HEK293 (cell line): Measurements from ENCODE around the gene B4GALT1.
A peak's percentile ranks its signal among the peaks of the same experiment; 100 is the strongest.

Experiments
- BCL6B ChIP-seq: fragments of 450-650 bp; formaldehyde crosslinking; IDR thresholded peaks from 2 replicates; pipeline ENCODE4 v1.5.1; 2017; ENCODE audit warnings: missing biosample characterization, missing genetic modification characterization
- HOXD13 ChIP-seq: sonication (generic); formaldehyde crosslinking; IDR thresholded peaks from 2 replicates; pipeline ENCODE4 v1.8.0; 2022; ENCODE audit warnings: missing genetic modification reagents, borderline replicate concordance
- MZF1 ChIP-seq: fragments of 450-650 bp; formaldehyde crosslinking; IDR thresholded peaks from 2 replicates; pipeline ENCODE4 v1.5.1; 2017; ENCODE audit warnings: missing biosample characterization, missing genetic modification characterization, borderline replicate concordance
- PBX3 ChIP-seq: sonication (generic); formaldehyde crosslinking; IDR thresholded peaks from 2 replicates; pipeline ENCODE4 v1.8.1; 2022; ENCODE audit warnings: mild to moderate bottlenecking, moderate library complexity, missing genetic modification reagents
- PRDM10 ChIP-seq: fragments of 450-650 bp; formaldehyde crosslinking; IDR thresholded peaks from 2 replicates; pipeline ENCODE4 v1.5.1; 2016; ENCODE audit warnings: missing biosample characterization, missing genetic modification characterization
- SCRT2 ChIP-seq: fragments of 450-650 bp; formaldehyde crosslinking; IDR thresholded peaks from 2 replicates; pipeline ENCODE4 v1.5.1; 2016; ENCODE audit warnings: missing biosample characterization, missing genetic modification characterization
- SP3 ChIP-seq: fragments of 450-650 bp; formaldehyde crosslinking; IDR thresholded peaks from 2 replicates; pipeline ENCODE4 v1.5.1; 2016; ENCODE audit warnings: missing biosample characterization, missing genetic modification characterization
- TSHZ1 ChIP-seq: fragments of 450-650 bp; formaldehyde crosslinking; IDR thresholded peaks from 2 replicates; pipeline ENCODE4 v1.5.1; 2016; ENCODE audit warnings: missing biosample characterization, missing genetic modification characterization, borderline replicate concordance
- ZBTB8A ChIP-seq: fragments of 450-650 bp; formaldehyde crosslinking; IDR thresholded peaks from 2 replicates; pipeline ENCODE4 v1.5.1; 2016; ENCODE audit warnings: missing biosample characterization, missing genetic modification characterization
- ZNF18 ChIP-seq: fragments of 450-650 bp; formaldehyde crosslinking; IDR thresholded peaks from 2 replicates; pipeline ENCODE4 v1.5.1; 2016; ENCODE audit warnings: missing biosample characterization, missing genetic modification characterization
- ZNF248 ChIP-seq: fragments of 450-650 bp; formaldehyde crosslinking; IDR thresholded peaks from 2 replicates; pipeline ENCODE4 v1.5.1; 2017; ENCODE audit warnings: missing biosample characterization, missing genetic modification characterization
- ZNF335 ChIP-seq: fragments of 450-650 bp; formaldehyde crosslinking; conservative IDR thresholded peaks from 2 replicates; pipeline ENCODE4 v1.5.1; 2016; ENCODE audit warnings: missing biosample characterization, missing genetic modification characterization
- ZNF366 ChIP-seq: fragments of 450-650 bp; formaldehyde crosslinking; conservative IDR thresholded peaks from 2 replicates; pipeline ENCODE4 v1.5.1; 2016; ENCODE audit warnings: missing biosample characterization, missing genetic modification characterization
- ZNF37A ChIP-seq: fragments of 450-650 bp; IDR thresholded peaks from 2 replicates; pipeline ENCODE4 v1.5.1; 2018; ENCODE audit warnings: missing biosample characterization, missing genetic modification characterization
- ZNF404 ChIP-seq: fragments of 450-650 bp; formaldehyde crosslinking; IDR thresholded peaks from 2 replicates; pipeline ENCODE4 v1.5.1; 2017; ENCODE audit warnings: missing biosample characterization, missing genetic modification characterization
- ZNF473 ChIP-seq: fragments of 450-650 bp; formaldehyde crosslinking; IDR thresholded peaks from 2 replicates; pipeline ENCODE4 v1.5.1; 2017; ENCODE audit warnings: missing biosample characterization, missing genetic modification characterization
- ZNF529 ChIP-seq: fragments of 450-650 bp; formaldehyde crosslinking; IDR thresholded peaks from 2 replicates; pipeline ENCODE4 v1.5.1; 2017; ENCODE audit warnings: missing genetic modification characterization, missing biosample characterization; ENCODE audit not compliant: insufficient replicate concordance
- ZNF544 ChIP-seq: fragments of 450-650 bp; formaldehyde crosslinking; IDR thresholded peaks from 2 replicates; pipeline ENCODE4 v1.5.0; 2017; ENCODE audit warnings: missing biosample characterization, missing genetic modification characterization
- ZNF558 ChIP-seq: fragments of 450-650 bp; formaldehyde crosslinking; IDR thresholded peaks from 2 replicates; pipeline ENCODE4 v1.5.1; 2016; ENCODE audit warnings: missing biosample characterization, missing genetic modification characterization
- ZNF704 ChIP-seq: fragments of 450-650 bp; formaldehyde crosslinking; IDR thresholded peaks from 2 replicates; pipeline ENCODE4 v1.5.1; 2016; ENCODE audit warnings: missing biosample characterization, missing genetic modification characterization

Gene B4GALT1

GRCh38 chr9:33076046-33077004, 90.8 kb downstream of the B4GALT1 start, which contains the start of gene SMU1 (continued):
- peak; percentile 70; the same call in 1 of the 2 replicates for TF ChIP-seq ZNF335 (tag by site-specific recombination)
- TF ChIP-seq ZNF558 (tag by site-specific recombination) = no peak; the same call in 1 of the 2 replicates
- TF ChIP-seq ZNF473 (tag by site-specific recombination) = no peak
- no peak for TF ChIP-seq ZNF704
- TF ChIP-seq PBX3 = 0 out of 2 replicates have a peak, but pooled peaks have one; percentile 20
- no peak for TF ChIP-seq ZNF18 (tag by site-specific recombination)
- peak; percentile 67 for TF ChIP-seq SP3 (tag by site-specific recombination)
- no peak for TF ChIP-seq ZNF544
- TF ChIP-seq HOXD13 (CRISPR knock-in tag) = no peak
- no peak for TF ChIP-seq BCL6B (tag by site-specific recombination)
- no peak for TF ChIP-seq TSHZ1
- no peak for TF ChIP-seq ZNF37A (tag by site-specific recombination)
- no peak for TF ChIP-seq ZNF529 (tag by site-specific recombination)
- TF ChIP-seq ZNF366 (tag by site-specific recombination) = peak; percentile 95
- TF ChIP-seq ZNF248 (tag by site-specific recombination) = no peak
- peak; percentile 30 for TF ChIP-seq PRDM10
- TF ChIP-seq SCRT2 (tag by site-specific recombination) = no peak
- no peak for TF ChIP-seq ZNF404 (tag by site-specific recombination)
- no peak for TF ChIP-seq MZF1
- TF ChIP-seq ZBTB8A (tag by site-specific recombination) = peak; percentile 62
